Naive B cell (primary cell): ENCODE results near the gene CDCP1. TPM values are rescaled to one million over a fixed set of nuclear protein-coding genes. Genes with fewer than 3 reads are reported as not detected.

ENCODE experiments used
- ATAC-seq, 2 donors: fragments of 150-1000 bp; cut with Tn5 transposase; 2 replicates each; pipeline ENCODE4 v1.10.0; 2021; ENCODE audit warnings: low read depth in 2 of 2, mild to moderate bottlenecking in 2 of 2, moderate library complexity in 2 of 2
- DNase-seq: peaks from one replicate; pipeline ENCODE4 v3.0.0; 2022
- H3K27ac Mint-ChIP-seq, 6 donors: one replicate each; pipeline ENCODE4 v1.8.0; 2020 to 2022; ENCODE audit warnings: mild to moderate bottlenecking in 6 of 6, mixed read lengths in 6 of 6, moderate library complexity in 5 of 6, inconsistent platforms in 2 of 6
- H3K27me3 Mint-ChIP-seq, 3 donors: one replicate each; pipeline ENCODE4 v1.8.0; 2021 to 2022; ENCODE audit warnings: mixed read lengths in 3 of 3, mild to moderate bottlenecking in 1 of 3
- H3K36me3 Mint-ChIP-seq, 2 donors: one replicate each; pipeline ENCODE4 v1.8.0; 2020 to 2022; ENCODE audit warnings: mixed read lengths in 2 of 2, inconsistent platforms in 1 of 2, mild to moderate bottlenecking in 1 of 2
- H3K4me1 Mint-ChIP-seq, 3 donors: one replicate each; pipeline ENCODE4 v1.8.0; 2020 to 2022; ENCODE audit warnings: mixed read lengths in 3 of 3, inconsistent platforms in 1 of 3, mild to moderate bottlenecking in 1 of 3, moderate library complexity in 1 of 3
- H3K4me3 Mint-ChIP-seq, 8 donors: one replicate each; pipeline ENCODE4 v1.8.0; 2020 to 2022; ENCODE audit warnings: mild to moderate bottlenecking in 8 of 8, mixed read lengths in 8 of 8, moderate library complexity in 8 of 8, inconsistent platforms in 2 of 8
- H3K9me3 Mint-ChIP-seq, 7 donors: one replicate each; pipeline ENCODE4 v1.8.0; 2020 to 2022; ENCODE audit warnings: mixed read lengths in 7 of 7, mild to moderate bottlenecking in 5 of 7, inconsistent platforms in 2 of 7, moderate library complexity in 1 of 7
- polyA plus RNA-seq, 6 donors: library from polyadenylated mRNA; unstranded; fragments of 300-500 nt; fragmentation: Illumina TruSeq; gene quantifications; one replicate each; pipeline ENCODE4 v1.2.3, GENCODE V29; 2021; ENCODE audit warnings: low read depth in 6 of 6

Gene CDCP1
- polyA plus RNA-seq, 6 donors from 2014 or later, result not detected

DNA sequence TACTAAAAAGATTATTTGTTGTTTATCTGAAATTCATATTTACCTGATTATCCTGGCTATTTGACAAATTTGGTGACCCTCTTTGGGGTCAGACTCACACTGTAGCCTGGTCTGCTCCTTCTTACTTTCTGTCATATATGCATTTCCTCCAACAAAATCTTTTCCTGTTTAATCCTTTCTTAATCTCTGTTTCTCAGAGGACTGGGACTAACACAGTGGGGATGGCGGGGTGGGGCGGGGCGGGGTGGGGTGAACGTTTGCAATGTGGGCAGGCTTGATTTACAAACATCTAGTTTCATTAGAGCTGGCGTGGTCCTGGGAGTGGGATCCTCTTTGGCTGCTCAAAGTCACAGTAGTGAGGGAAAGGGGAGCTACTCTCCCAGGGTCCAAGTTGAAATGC, 35.3 kb upstream of the CDCP1 start:
- Mint-ChIP-seq H3K27me3 (peaks cover 4 to 47% (median 24%) of the 10 kb centered on the region in 3 donors), H3K4me3 (no peak overlapping the region), H3K27ac (no peak overlapping the region), H3K9me3 (no peaks in the 10 kb centered on the region), H3K4me1 (no peaks in the 10 kb centered on the region), H3K36me3 (no peaks in the 10 kb centered on the region)
- DNase-seq, result no peak
- ATAC-seq, result no peak

DNA sequence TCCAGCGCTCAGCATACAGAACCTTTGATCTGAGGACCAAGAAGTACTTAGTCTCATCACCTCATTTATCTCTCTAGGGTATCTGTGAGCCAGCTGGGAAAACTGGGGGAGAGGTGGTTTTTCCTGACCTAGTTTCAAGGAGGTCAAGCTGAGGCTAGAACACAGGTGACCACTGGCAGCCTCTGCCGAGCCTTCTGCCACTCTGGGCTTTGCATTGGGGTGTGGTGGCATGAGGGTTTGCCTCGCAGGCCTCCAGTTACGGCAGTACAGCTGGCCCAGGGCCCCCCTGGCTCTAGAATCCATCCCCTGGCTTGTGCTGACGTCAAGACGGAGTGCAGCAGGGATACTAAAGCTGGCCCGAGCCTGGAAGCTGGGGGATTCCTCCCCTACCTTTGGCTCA, 34.7 kb upstream of the CDCP1 start:
- no peak overlapping the region for H3K27ac Mint-ChIP-seq
- no peaks in the 10 kb centered on the region for H3K4me1 Mint-ChIP-seq
- no peak for DNase-seq
- no peaks in the 10 kb centered on the region for H3K9me3 Mint-ChIP-seq
- H3K4me3 Mint-ChIP-seq, result peak overlapping the region in 1 of 8 donors; percentile 8
- H3K36me3 Mint-ChIP-seq, result no peaks in the 10 kb centered on the region
- no peak for ATAC-seq
- H3K27me3 Mint-ChIP-seq, result peaks cover 4 to 45% (median 20%) of the 10 kb centered on the region in 3 donors

DNA sequence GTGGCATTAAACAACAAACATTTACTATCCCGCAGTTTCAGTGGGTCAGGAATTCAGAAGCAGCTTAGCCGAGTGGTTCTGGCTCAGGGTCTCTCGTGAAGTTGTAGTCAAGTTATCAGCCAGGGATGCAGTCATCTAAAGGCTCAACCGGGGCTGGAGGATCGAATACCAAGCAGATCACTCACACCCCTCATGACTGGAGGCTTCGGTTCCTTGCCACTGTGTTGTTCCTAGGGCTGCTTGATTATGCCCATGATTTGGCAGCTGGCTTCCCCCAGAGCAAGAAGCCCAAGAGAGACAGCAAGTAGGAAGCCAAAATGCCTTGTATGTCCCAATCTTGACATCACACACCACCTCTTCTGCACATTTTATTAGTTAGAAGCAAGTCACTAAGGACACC, 33.9 kb upstream of the CDCP1 start:
- peaks cover 4 to 38% (median 15%) of the 10 kb centered on the region in 3 donors for H3K27me3 Mint-ChIP-seq
- H3K4me1 Mint-ChIP-seq, result no peaks in the 10 kb centered on the region
- no peaks in the 10 kb centered on the region for H3K9me3 Mint-ChIP-seq
- ATAC-seq, result no peak
- H3K4me3 Mint-ChIP-seq, result no peak overlapping the region
- no peak overlapping the region for H3K27ac Mint-ChIP-seq
- DNase-seq, result no peak
- H3K36me3 Mint-ChIP-seq, result no peaks in the 10 kb centered on the region

DNA sequence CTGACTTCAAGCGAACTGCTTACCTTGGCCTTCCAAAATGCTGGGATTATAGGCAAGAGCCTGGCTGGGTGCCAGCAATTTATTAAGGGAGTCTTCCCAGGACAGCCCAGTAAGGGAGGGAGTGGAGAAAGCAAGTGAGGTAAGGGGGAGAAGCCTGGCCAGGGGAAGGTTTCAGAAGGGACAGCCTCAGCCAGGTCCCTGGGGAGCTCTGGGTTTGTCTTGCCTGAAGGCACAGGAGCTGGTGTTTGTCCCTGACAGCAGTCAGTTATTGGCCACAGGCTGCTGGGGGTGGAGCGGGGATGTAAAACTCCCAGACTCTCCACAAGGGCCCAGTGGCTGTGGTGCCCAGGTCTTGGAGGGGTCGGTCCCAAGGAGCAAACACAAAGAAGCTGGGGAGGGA, 33.0 kb upstream of the CDCP1 start:
- ATAC-seq (no peak), DNase-seq (no peak)
- Mint-ChIP-seq H3K4me3 (no peak overlapping the region), H3K9me3 (no peaks in the 10 kb centered on the region), H3K27me3 (peaks cover 4 to 38% (median 13%) of the 10 kb centered on the region in 3 donors), H3K27ac (peak overlapping the region in 1 of 6 donors; percentile 14), H3K36me3 (no peaks in the 10 kb centered on the region), H3K4me1 (no peaks in the 10 kb centered on the region)

DNA sequence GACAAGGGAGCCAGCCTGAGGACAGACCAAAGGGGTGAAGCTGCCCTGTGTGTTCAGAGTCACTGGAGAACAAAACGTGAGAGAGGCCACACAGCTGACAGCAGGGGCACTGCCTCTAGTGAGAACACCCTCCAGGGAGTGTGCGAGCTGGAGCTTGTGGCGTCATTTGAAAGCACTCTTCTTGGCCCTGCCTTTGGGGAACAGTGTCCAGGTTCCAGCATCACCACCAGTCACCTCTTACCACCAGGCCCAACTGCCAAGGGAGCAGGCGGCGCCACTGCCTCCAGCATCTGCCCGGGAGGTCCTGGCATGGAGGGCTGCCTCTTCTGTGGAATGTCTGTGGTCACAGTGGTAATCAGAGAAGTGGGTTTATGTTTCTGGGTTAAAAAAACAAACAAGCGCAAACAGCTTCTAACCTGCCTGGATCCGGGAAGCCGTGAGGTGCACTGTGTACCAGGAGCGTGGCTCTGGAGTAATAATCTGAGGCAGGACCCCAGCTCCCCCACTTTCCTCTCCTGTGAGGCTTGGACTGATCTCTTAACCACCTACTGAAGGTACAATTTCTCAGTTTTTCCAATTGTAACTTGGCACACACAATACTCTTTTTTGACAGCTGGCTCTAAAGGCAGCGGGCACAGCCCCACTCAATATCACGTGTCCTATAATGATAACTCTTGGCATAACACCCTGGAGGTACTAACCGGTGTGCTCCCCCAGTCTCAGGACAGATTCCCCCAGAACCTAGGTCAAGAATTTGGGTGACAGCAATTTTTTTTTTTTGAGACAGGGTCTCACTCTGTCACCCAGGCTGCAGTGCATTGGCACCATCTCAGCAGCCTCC, 32.2 kb upstream of the CDCP1 start:
- peaks cover 11 to 38% (median 13%) of the 10 kb centered on the region in 3 donors for H3K27me3 Mint-ChIP-seq
- no peak overlapping the region for H3K4me3 Mint-ChIP-seq
- H3K27ac Mint-ChIP-seq, result no peak overlapping the region
- H3K9me3 Mint-ChIP-seq, result no peaks in the 10 kb centered on the region
- H3K4me1 Mint-ChIP-seq, result no peaks in the 10 kb centered on the region
- ATAC-seq, result no peak
- no peaks in the 10 kb centered on the region for H3K36me3 Mint-ChIP-seq
- DNase-seq, result no peak

DNA sequence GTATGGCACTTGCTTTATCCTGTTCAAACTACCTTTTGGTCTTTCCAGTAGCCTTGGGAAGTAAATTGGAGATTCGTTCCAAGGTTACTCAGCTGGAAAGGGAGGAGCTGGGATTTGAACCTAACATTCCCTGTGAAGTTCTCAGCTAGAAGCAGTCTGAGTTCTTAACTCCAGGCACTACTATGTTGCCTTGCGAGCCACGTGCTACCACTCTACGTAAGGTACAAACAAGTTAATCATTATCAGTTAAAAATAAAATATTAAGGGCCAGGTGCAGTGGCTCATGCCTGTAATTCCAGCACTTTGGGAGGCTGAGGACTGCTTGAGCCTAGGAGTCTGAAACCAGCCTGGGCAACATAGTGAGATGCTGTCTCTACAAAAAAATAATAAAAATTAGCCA, 30.7 kb upstream of the CDCP1 start:
- H3K4me1 Mint-ChIP-seq, result no peaks in the 10 kb centered on the region
- DNase-seq (no peak), ATAC-seq (no peak)
- no peaks in the 10 kb centered on the region for H3K36me3 Mint-ChIP-seq
- peaks cover 13 to 27% (median 13%) of the 10 kb centered on the region in 3 donors for H3K27me3 Mint-ChIP-seq
- no peak overlapping the region for H3K27ac Mint-ChIP-seq
- no peaks in the 10 kb centered on the region for H3K9me3 Mint-ChIP-seq
- no peak overlapping the region for H3K4me3 Mint-ChIP-seq

DNA sequence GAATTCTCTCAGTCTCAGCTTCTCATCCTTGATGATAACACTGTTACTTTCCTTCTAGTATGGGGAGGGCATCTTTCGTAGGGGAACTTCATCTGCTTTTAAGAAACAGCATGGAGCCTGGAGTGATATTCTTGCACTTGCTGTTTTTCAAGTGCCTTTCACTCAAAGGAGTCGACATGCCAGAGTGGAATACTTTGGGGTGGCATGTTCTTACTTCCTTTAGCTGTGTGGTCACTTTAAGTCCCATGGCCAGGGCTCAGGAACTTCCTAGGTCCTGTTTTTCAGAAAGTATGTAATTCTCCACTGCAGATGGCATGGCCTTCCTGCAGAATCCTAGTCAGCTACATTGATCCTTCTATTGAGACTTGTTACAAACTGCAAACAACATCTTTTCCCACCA, 28.1 kb upstream of the CDCP1 start:
- Mint-ChIP-seq H3K4me1 (no peaks in the 10 kb centered on the region), H3K9me3 (no peaks in the 10 kb centered on the region), H3K36me3 (no peaks in the 10 kb centered on the region), H3K27me3 (peaks cover 13 to 25% (median 23%) of the 10 kb centered on the region in 3 donors), H3K27ac (no peak overlapping the region), H3K4me3 (no peak overlapping the region)
- DNase-seq (no peak), ATAC-seq (no peak)

DNA sequence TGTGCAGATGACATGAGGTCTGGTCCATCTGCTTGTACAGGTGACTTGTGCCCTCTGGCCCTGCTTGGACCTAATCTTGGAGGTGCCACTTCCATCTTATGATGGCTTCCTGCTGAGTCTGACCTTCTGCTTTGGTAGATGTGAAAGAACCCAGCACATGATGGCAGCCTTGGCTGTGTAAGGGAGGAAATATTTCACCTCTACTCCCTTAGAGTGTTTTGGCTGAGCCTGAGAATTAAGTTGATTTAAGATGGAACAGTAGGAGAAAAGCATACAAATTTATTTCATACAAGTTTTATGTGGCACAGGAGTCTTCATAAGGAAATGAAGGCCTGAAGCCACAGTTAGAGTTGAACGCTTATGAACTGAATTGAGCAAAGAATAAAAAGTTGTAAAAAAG, 27.6 kb upstream of the CDCP1 start:
- Mint-ChIP-seq H3K27ac (no peak overlapping the region), H3K4me1 (no peaks in the 10 kb centered on the region), H3K4me3 (no peak overlapping the region), H3K27me3 (peaks cover 13 to 29% (median 28%) of the 10 kb centered on the region in 3 donors), H3K9me3 (no peaks in the 10 kb centered on the region), H3K36me3 (no peaks in the 10 kb centered on the region)
- DNase-seq (no peak), ATAC-seq (no peak)

DNA sequence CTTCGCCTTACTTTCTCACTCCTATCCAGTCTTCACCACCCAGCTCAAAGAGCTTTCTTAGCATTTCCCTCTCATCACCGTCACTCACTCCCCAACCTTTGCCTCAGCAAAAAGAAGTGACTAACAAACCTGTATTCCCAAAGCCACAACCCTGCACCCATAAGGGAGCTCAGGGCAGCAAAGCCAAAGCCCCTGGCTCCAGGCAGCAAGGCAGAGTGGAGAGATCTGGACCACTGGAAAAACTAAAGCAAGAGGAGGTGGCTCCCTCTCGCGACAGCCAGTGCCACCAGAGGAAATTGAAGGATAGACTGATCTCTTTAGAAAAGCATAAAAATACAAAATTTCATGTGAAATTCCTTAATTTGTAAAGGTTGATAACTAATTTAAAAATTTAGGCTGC, 25.1 kb upstream of the CDCP1 start:
- Mint-ChIP-seq H3K4me3 (no peak overlapping the region), H3K27me3 (peaks cover 13 to 44% (median 26%) of the 10 kb centered on the region in 3 donors), H3K36me3 (no peaks in the 10 kb centered on the region), H3K27ac (no peak overlapping the region), H3K4me1 (peaks cover 3 to 9% (median 8%) of the 10 kb centered on the region in 3 donors), H3K9me3 (peaks cover 0 to 1% (median 0%) of the 10 kb centered on the region in 7 donors)
- DNase-seq (no peak), ATAC-seq (no peak)

DNA sequence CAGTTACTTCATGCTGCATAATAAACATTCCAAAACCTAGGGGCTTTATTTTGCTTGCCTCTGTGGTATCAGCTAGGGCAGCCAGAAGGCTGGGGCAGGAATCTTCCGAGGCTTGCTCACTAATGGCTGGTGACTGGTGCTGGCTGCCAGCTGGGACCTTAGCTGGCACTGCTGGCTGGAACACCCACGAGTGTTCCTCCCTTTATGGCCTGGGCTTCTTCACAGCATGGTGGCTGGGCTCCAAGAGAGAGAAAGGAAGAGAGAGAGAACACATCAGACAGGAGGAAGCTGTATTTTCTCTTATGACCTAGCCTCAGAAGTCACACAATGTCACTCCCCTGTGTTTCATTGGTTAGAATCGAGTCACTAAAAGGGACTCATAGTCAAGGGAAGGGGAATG, 23.9 kb upstream of the CDCP1 start:
- Mint-ChIP-seq H3K4me1 (peaks cover 3 to 11% (median 8%) of the 10 kb centered on the region in 3 donors), H3K4me3 (no peak overlapping the region), H3K27ac (no peak overlapping the region), H3K36me3 (no peaks in the 10 kb centered on the region), H3K9me3 (peaks cover 0 to 5% (median 0%) of the 10 kb centered on the region in 7 donors), H3K27me3 (peaks cover 13 to 44% (median 26%) of the 10 kb centered on the region in 3 donors)
- DNase-seq (no peak), ATAC-seq (no peak)

DNA sequence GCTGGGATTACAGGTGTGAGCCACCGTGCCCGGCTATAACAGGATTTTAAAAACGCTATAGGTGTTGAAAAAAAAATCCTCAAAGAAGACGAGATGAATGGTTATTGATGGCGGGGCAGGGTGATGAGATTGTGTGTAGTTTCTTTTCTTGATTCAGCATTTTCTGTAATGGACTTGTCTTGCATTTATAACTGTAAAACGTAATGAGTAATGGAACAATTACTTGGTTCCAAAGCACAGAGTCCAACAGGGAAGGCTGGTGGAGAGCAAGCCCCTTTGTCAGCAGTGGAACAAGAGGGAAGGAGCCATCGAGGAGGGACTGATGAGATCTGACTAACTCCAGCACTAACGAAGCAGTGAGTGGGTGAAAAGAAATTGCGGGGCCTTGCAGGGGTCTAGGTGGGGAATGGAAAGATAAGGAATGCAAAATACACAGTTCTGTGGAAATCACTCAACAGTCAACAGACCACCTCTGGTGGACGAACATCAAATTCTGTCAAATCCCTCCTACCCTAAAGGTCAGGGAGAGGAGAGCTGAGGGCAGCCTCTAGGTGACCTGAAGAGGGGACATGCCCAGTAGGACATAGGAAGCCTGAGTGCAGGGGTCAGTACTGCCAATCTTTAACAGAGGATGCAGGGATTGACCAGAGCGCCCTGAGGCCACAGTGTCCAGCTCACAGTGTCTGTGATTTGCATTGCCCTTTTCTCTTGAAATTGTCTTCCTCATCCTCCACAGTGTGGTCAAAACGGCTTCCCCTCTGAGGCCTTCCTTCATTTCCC, 23.1 kb upstream of the CDCP1 start:
- Mint-ChIP-seq H3K27ac (no peak overlapping the region), H3K36me3 (no peaks in the 10 kb centered on the region), H3K4me1 (peaks cover 3 to 13% (median 9%) of the 10 kb centered on the region in 3 donors), H3K27me3 (peaks cover 13 to 44% (median 26%) of the 10 kb centered on the region in 3 donors), H3K4me3 (no peak overlapping the region), H3K9me3 (peaks cover 0 to 5% (median 0%) of the 10 kb centered on the region in 7 donors)
- ATAC-seq, result no peak
- no peak for DNase-seq

DNA sequence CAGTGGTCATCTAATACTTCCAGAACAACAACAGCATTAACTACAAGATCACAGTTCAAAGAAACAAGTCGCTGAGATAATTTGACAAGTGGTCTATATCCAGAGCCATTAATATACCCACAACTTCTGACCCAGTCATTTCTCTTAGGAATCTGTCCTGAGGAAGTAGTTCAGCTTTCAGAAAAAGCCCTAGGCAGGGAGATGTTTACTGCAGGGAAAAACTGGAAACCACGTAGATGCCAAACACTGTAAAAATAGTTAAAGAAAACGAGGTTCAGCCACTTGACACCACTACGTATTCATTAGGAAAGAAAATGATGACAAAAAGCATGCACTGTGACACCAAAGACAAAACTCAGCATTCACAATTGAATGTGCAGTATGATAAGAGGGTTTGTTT, 22.3 kb upstream of the CDCP1 start:
- ATAC-seq, result no peak
- H3K4me3 Mint-ChIP-seq, result no peak overlapping the region
- peaks cover 7 to 44% (median 26%) of the 10 kb centered on the region in 3 donors for H3K27me3 Mint-ChIP-seq
- no peak for DNase-seq
- H3K9me3 Mint-ChIP-seq, result peaks cover 0 to 5% (median 0%) of the 10 kb centered on the region in 7 donors
- H3K4me1 Mint-ChIP-seq, result peaks cover 8 to 21% (median 18%) of the 10 kb centered on the region in 3 donors
- H3K36me3 Mint-ChIP-seq, result no peaks in the 10 kb centered on the region
- no peak overlapping the region for H3K27ac Mint-ChIP-seq

DNA sequence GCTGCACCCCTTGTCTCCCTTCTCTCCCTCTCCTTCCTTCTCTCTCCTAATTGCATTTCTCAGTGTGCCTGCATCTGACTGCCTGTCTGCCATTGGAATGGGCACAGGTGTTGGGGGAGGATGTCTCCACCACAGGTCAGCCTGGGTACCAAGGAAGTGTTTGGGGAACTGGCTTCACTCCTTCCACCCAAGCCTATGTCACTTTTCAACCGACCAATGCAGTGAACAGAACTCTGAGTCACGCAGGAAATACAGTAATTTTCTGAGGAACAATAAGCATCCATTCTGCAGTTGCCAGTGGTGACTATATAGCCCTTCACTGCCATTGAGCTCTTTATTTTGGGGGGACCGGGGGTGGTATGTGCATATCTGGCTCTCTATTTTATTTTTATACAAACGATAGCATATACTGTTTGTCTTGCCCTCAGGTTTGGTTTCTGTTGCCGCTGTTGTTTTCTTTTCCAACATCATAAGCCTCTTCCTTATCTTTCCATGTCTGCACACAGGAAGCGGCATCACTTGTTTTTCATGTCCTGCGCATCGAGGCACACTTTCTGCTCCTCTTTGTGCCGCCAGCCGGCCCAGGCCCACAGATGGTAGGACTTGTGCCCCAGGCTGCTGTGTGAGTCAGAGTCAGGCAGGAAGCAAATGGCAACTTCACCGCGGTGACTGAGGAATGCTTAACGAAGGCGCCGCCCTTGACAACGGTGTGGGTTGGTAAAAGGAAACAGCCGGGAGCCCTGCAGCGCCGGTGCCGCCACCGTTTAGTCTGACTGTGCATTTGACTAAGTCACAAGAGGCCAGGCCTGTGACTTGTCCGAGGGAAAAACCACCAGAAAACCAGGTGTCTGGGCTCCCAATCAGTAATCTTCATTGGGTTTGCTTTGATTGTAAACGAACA, 21.1 kb upstream of the CDCP1 start:
- peaks cover 0 to 5% (median 0%) of the 10 kb centered on the region in 7 donors for H3K9me3 Mint-ChIP-seq
- H3K36me3 Mint-ChIP-seq, result no peaks in the 10 kb centered on the region
- H3K27ac Mint-ChIP-seq, result peak overlapping the region in 2 of 6 donors; percentile 7 to 91
- H3K4me3 Mint-ChIP-seq, result peak overlapping the region in 4 of 8 donors; percentile 11 to 66 (median 42)
- ATAC-seq (peak in 1 of 2 donors; percentile 61), DNase-seq (peak; percentile 5)
- H3K27me3 Mint-ChIP-seq, result peaks cover 4 to 44% (median 26%) of the 10 kb centered on the region in 3 donors
- H3K4me1 Mint-ChIP-seq, result peaks cover 12 to 25% (median 21%) of the 10 kb centered on the region in 3 donors
